ENCODE measurements around the gene GALR2.

Gene GALR2

GRCh38 chr17:76125391-76125675 lies 50.8 kb downstream of the GALR2 start:
- no peaks in the 10 kb centered on the region for H3K36me3 ChIP-seq
- no peak overlapping the region for H3K4me3 ChIP-seq (ENCODE audit: low read depth in 1 of 2, low read length in 1 of 2)
- no peaks in the 10 kb centered on the region for H3K9me3 ChIP-seq
- peaks cover 9 to 10% of the 10 kb centered on the region in 2 experiments for H3K4me1 ChIP-seq (ENCODE audit: control insufficient read depth in 1 of 2, insufficient read depth in 1 of 2, low read depth in 1 of 2, low read length in 1 of 2)
- no peak for TF ChIP-seq CTCF (IDR thresholded peaks at IDR 0.05)
- H3K27ac ChIP-seq: no peak overlapping the region
- peaks cover 14% of the 10 kb centered on the region for H3K27me3 ChIP-seq

GRCh38 chr17:76125922-76126321 lies 51.3 kb downstream of the GALR2 start:
- H3K27me3 ChIP-seq: peaks cover 14% of the 10 kb centered on the region

More at GRCh38 chr17:76125922-76126321, 51.3 kb downstream of the GALR2 start:
- no peak for TF ChIP-seq CTCF (IDR thresholded peaks at IDR 0.05)
- Histone ChIP-seq H3K36me3 (no peaks in the 10 kb centered on the region), H3K4me3 (ENCODE audit: low read depth in 1 of 2, low read length in 1 of 2) (no peak overlapping the region), H3K27ac (no peak overlapping the region), H3K9me3 (no peaks in the 10 kb centered on the region), H3K4me1 (ENCODE audit: control insufficient read depth in 1 of 2, insufficient read depth in 1 of 2, low read depth in 1 of 2, low read length in 1 of 2) (peaks cover 10 to 11% of the 10 kb centered on the region in 2 experiments)

Measured in neutrophil (primary cell).